GM12892 (cell line): ENCODE measurements around the gene CBR4.

Source experiments
- POLR2A ChIP-seq: IDR thresholded peaks from 2 replicates; pipeline ENCODE4 v1.6.1; 2011; ENCODE audit warnings: low read depth, low read length, control low read depth
- TAF1 ChIP-seq: IDR thresholded peaks from 2 replicates; pipeline ENCODE4 v1.6.1; 2011; ENCODE audit warnings: low read depth, mild to moderate bottlenecking, control low read depth, low read length, borderline replicate concordance

DNA sequence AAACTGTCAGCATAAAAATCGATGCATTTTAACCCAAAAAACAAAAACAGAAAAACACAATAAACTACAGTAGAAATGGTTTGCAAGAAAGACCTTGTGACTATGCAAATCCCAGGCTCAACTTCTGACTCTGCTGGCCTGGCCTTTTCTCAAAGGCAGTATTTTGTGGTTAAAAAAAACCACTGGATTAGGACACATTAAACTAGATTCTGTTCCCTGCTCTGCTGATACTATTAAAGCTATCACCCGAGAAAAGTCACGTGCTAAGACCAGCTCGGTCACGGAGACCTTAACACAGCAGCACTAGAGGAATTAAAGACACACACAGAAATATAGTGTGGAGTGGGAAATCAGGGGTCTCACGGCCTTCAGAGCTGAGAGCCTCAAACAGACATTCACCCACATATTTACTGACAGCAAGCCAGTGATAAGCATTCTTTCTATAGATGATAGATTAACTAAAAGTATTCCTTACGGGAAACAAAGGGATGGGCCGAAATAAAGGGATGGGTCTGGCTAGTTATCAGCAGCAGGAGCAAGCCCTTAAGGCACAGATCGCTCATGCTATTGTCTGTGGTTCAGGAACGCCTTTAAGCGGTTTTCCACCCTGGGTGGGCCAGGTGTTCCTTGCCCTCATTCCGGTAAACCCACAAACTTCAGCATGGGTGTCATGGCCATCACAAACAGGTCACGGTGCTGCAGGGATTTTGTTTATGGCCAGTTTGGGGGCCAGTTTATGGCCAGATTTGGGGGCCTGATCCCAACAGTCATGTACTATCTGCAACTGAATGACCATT lies 16.1 kb downstream of the CBR4 start:
- no peak for TF ChIP-seq POLR2A
- TF ChIP-seq TAF1: no peak
